Endothelial cell of umbilical vein (primary cell): Measurements from ENCODE around the gene SLC30A4. TPM values are rescaled to one million over a fixed set of nuclear protein-coding genes. Genes with fewer than 3 reads are reported as not detected.

Source experiments
- BruUV-seq: library from RNA; stranded (reverse); fragments of 400-500 nt; replicated peaks from 2 replicates; lab custom pipeline; 2021; lab: Mats Ljungman, UMichigan
- CTCF ChIA-PET: fragments of 300-600, 350-600 bp; sonication (Branson Sonifier 250); formaldehyde crosslinking; loops from one replicate; lab custom pipeline; 2021; ENCODE audit warnings: antibody characterized with exemption, inconsistent platforms; lab: Charles Lee
- POLR2A ChIA-PET: fragments of 300-600, 350-600 bp; sonication (Branson Sonifier 250); formaldehyde crosslinking; loops from one replicate; lab custom pipeline; 2021; ENCODE audit warnings: antibody characterized with exemption, inconsistent platforms; lab: Charles Lee
- DNase-seq: peaks from one replicate; pipeline ENCODE4 v3.0.0-alpha.2; 2011; ENCODE audit warnings: low read depth, low spot score
- FAIRE-seq: peaks from 2 replicates; lab custom pipeline; 2011; peaks lifted over from hg19 to GRCh38; lab: Jason Lieb, UNC
- H2AFZ ChIP-seq: 2 replicates; pipeline ENCODE4 v1.6.0; 2012; ENCODE audit warnings: low read depth, low read length, control low read depth, inconsistent platforms
- H3K27ac ChIP-seq: 2 replicates; pipeline ENCODE4 v1.5.1; 2011; ENCODE audit warnings: low read depth, mild to moderate bottlenecking, control low read depth, low read length, moderate library complexity; ENCODE audit not compliant: insufficient read depth
- H3K27me3 ChIP-seq, 2 experiments: 2 replicates each; pipeline versions ENCODE4 v1.6.0 to v1.6.1; 2011; ENCODE audit warnings: low read length in 2 of 2, mixed read lengths in 1 of 2; ENCODE audit not compliant: control insufficient read depth in 2 of 2, insufficient read depth in 2 of 2
- H3K36me3 ChIP-seq, 2 experiments: 2 replicates in 1 of 2; 3 replicates in 1 of 2; pipeline ENCODE4 v1.5.1; 2011; ENCODE audit warnings: low read length in 2 of 2, mild to moderate bottlenecking in 1 of 2, moderate library complexity in 1 of 2; ENCODE audit not compliant: control insufficient read depth in 2 of 2, insufficient read depth in 2 of 2; ENCODE audit errors: extremely low read depth in 1 of 2
- H3K4me1 ChIP-seq: 3 replicates; pipeline ENCODE4 v1.5.1; 2011; ENCODE audit warnings: mild to moderate bottlenecking, low read length; ENCODE audit not compliant: control insufficient read depth, insufficient read depth; ENCODE audit errors: extremely low read depth
- H3K4me2 ChIP-seq: 2 replicates; pipeline ENCODE4 v1.6.1; 2011; ENCODE audit warnings: low read length, control low read depth, mixed read lengths; ENCODE audit not compliant: insufficient read depth
- H3K4me3 ChIP-seq, 3 experiments: fragments of 200-600 bp in 1 of 3; sonication (generic), shearing (Covaris generic) in 1 of 3; replicated peaks in 1 of 3; 2 replicates each; pipeline ENCODE4 v1.5.1; 2011 to 2016; ENCODE audit warnings: control low read depth in 3 of 3, low read length in 3 of 3, mild to moderate bottlenecking in 2 of 3, inconsistent platforms in 1 of 3, low read depth in 1 of 3, moderate library complexity in 1 of 3; ENCODE audit not compliant: insufficient read depth in 1 of 3
- H3K79me2 ChIP-seq: 2 replicates; pipeline ENCODE4 v1.6.0; 2012; ENCODE audit warnings: low read length, inconsistent platforms; ENCODE audit not compliant: control insufficient read depth, insufficient read depth
- H3K9ac ChIP-seq: replicated peaks from 2 replicates; pipeline ENCODE3; 2011; ENCODE audit warnings: low read length, control low read depth; ENCODE audit not compliant: insufficient read depth; ENCODE audit errors: extremely low read depth
- H3K9me1 ChIP-seq: replicated peaks from 3 replicates; pipeline ENCODE4 v1.6.0; 2011; ENCODE audit warnings: mild to moderate bottlenecking, low read length; ENCODE audit not compliant: control insufficient read depth, insufficient read depth; ENCODE audit errors: extremely low read depth
- H3K9me3 ChIP-seq: replicated peaks from 2 replicates; pipeline ENCODE4 v1.5.1; 2012; ENCODE audit warnings: low read length, inconsistent platforms; ENCODE audit not compliant: control insufficient read depth, insufficient read depth
- H4K20me1 ChIP-seq: replicated peaks from 2 replicates; pipeline ENCODE3; 2011; ENCODE audit warnings: mild to moderate bottlenecking, low read length; ENCODE audit not compliant: control insufficient read depth, insufficient read depth; ENCODE audit errors: extremely low read depth
- FOS ChIP-seq: IDR thresholded peaks from 2 replicates; pipeline ENCODE4 v1.6.1; 2011; ENCODE audit warnings: mild to moderate bottlenecking, low read length, moderate library complexity, borderline replicate concordance; ENCODE audit not compliant: insufficient read depth
- GATA2 ChIP-seq: IDR thresholded peaks from 2 replicates; pipeline ENCODE4 v1.7.0; 2011; ENCODE audit warnings: low read depth, mild to moderate bottlenecking, moderate library complexity, mixed read lengths, low read length; ENCODE audit not compliant: insufficient read length, insufficient read depth
- JUN ChIP-seq: IDR thresholded peaks from 2 replicates; pipeline ENCODE4 v1.6.1; 2011; ENCODE audit warnings: borderline replicate concordance, low read depth; ENCODE audit not compliant: insufficient read length, insufficient read depth
- MAX ChIP-seq: IDR thresholded peaks from 2 replicates; pipeline ENCODE4 v1.6.1; 2011; ENCODE audit not compliant: insufficient read depth, insufficient read length
- MYC ChIP-seq: IDR thresholded peaks from one replicate; pipeline ENCODE4 v1.6.1; 2011; ENCODE audit warnings: mild to moderate bottlenecking, low read depth, low read length
- POLR2AphosphoS5 ChIP-seq: IDR thresholded peaks from 2 replicates; pipeline ENCODE4 v1.6.1; 2012; ENCODE audit warnings: low read depth, mild to moderate bottlenecking, control low read depth, low read length, moderate library complexity; ENCODE audit not compliant: insufficient read depth
- dilution Hi-C: fragments of 300-500 bp; cut with MboI; formaldehyde crosslinking; loops from one replicate; pipeline ENCODE4 v1.15.0; 2019; ENCODE audit warnings: low sequenced_read_pairs; ENCODE audit not compliant: extremely low pct_ligation_motif_present
- intact Hi-C: fragments of 100-400 bp; cut with micrococcal nuclease; formaldehyde crosslinking; loops from one replicate; pipeline ENCODE4 v1.10.0; 2022
- polyA plus RNA-seq, 4 experiments: library from polyadenylated mRNA; depleted of rRNA in 3 of 4; stranded (reverse) in 3 of 4; unstranded in 1 of 4; fragments of >200 nt; gene quantifications; 2 replicates each; pipeline versions ENCODE4 v1.2.1 to v1.2.3, GENCODE V29; 2011 to 2012; ENCODE audit warnings: missing spikeins in 1 of 4
- total RNA-seq: library from RNA; stranded (reverse); gene quantifications from 2 replicates; pipeline ENCODE4 v1.2.3, GENCODE V29; 2021

SLC30A4 gene
- total and polyA plus RNA-seq, 2 donors (not counting 3 experiments of a cell fraction or from before 2014, with no cell fraction given), result 2.7 to 3.9 TPM

GRCh38 chr15:45456212-45457106, 66.1 kb downstream of the SLC30A4 start:
- Histone ChIP-seq H3K4me3 (no peak overlapping the region), H3K27me3 (no peaks in the 10 kb centered on the region), H3K9ac (no peak overlapping the region), H3K9me1 (no peaks in the 10 kb centered on the region), H3K27ac (peak overlapping the region; percentile 58), H2AFZ (peak overlapping the region; percentile 16), H4K20me1 (no peaks in the 10 kb centered on the region), H3K9me3 (no peaks in the 10 kb centered on the region), H3K4me2 (no peak overlapping the region), H3K4me1 (peaks cover 12% of the 10 kb centered on the region), H3K36me3 (no peaks in the 10 kb centered on the region), H3K79me2 (no peaks in the 10 kb centered on the region)
- intact Hi-C loops, result loop anchor here (1.0 to 5.0 kb wide), 5 partner anchors 26 to 330 kb away; no protein-coding TSS in a partner anchor
- FAIRE-seq (peak; percentile 100), DNase-seq (peak; percentile 81)
- TF ChIP-seq POLR2AphosphoS5 (peak; percentile 43), MAX (peak; percentile 55), MYC (peak; percentile 95), GATA2 (no peak), JUN (peak; percentile 100), FOS (peak; percentile 94)
- POLR2A ChIA-PET, result interaction anchor here (0.9 kb wide), 1 partner anchor 185 kb away, joined by 3 read pairs; no protein-coding TSS in a partner anchor
- no TSS peak for BruUV-seq
- dilution Hi-C loops, result no loop called here
- CTCF ChIA-PET, result interaction anchor here (0.6 to 5.6 kb wide), 20 partner anchors 18 to 338 kb away, joined by 3 to 145 read pairs (median 7); partner anchors contain the start of gene BLOC1S6
